ENCODE measurements around the gene STMP1. TPM values are rescaled to one million over a fixed set of nuclear protein-coding genes. Genes with fewer than 3 reads are reported as not detected.
A peak's percentile ranks its signal among the peaks of the same experiment; 100 is the strongest.

Gene STMP1
- total and polyA plus RNA-seq, 7 donors, result 10.2 to 56.5 (median 23.8) TPM

DNA sequence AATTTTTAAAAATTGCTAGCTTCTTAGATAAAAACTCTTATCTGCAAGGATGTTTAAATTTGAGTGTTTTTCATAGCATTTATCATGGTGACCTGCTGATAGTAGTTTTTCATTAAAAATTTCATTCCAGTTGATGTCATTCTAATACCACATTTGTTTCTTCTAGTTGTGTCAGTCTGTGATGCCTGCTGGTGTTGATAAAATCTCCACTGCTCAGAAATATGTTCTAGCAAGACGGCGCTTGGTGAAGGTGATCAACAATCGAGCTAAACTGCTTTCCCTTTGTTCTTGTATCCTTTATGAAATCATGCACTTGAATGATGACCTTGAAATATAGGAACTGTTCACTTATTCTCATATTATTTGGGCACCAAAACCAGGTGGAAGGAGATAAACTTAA lies 17.6 kb upstream of the STMP1 start:
- DNase-seq, result no peak
- Histone ChIP-seq H3K9me3 (no peaks in the 10 kb centered on the region), H3K27me3 (no peaks in the 10 kb centered on the region), H3K4me3 (no peak overlapping the region), H3K27ac (no peak overlapping the region), H3K36me3 (peaks cover 0 to 67% (median 16%) of the 10 kb centered on the region in 4 donors), H3K4me1 (peaks cover 0 to 3% (median 0%) of the 10 kb centered on the region in 4 donors)
- 90 to 94% methylated on average over 3 of the region's 3 CpGs for WGBS, 2 donors
- TF ChIP-seq POLR2A (IDR thresholded peaks at IDR 0.05), result no peak
- intact Hi-C loops (cut with DNase I), result loop anchor here (1.0 kb wide), 1 partner anchor 362 kb away; no protein-coding TSS in a partner anchor

DNA sequence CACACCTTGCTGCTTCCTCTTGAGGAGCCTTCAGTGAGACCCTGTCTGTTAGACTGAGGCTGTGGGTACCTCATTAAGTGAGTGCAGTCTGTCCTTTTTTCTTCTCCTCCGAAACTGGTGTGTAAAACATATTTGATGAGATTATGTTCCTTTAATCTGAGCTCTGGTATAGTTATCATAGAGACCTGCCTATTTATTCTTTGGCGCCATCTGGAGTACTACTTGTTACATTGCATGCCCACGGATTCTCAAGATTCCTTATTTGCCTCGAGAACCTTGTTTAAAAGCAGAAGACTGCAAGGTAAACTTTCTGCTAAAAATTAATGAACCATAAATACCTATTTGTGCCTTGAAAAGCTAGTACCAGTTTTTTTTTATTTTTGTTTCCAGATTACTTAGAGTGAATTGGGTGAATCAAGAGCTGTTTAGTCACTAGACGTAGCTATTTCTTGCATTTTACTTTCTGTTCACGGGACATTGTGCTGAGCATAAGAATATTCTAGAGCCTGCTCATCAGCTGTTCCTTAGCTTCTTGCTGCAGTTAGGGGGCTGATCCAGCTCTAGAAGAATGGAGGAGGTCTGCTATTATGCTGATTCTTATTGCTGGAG lies 16.9 kb upstream of the STMP1 start:
- H3K4me3 ChIP-seq, result no peak overlapping the region
- no peaks in the 10 kb centered on the region for H3K9me3 ChIP-seq
- 42 to 58% methylated on average over 6 of the region's 6 CpGs for WGBS, 2 donors
- H3K27me3 ChIP-seq, result no peaks in the 10 kb centered on the region
- intact Hi-C loops (cut with DNase I), result loop anchor here (1.0 kb wide), 1 partner anchor 363 kb away; no protein-coding TSS in a partner anchor
- no peak overlapping the region for H3K27ac ChIP-seq
- TF ChIP-seq POLR2A (IDR thresholded peaks at IDR 0.05) (no peak), EP300 (IDR thresholded peaks at IDR 0.05) (no peak)
- TF ChIP-seq, protein P1, sequence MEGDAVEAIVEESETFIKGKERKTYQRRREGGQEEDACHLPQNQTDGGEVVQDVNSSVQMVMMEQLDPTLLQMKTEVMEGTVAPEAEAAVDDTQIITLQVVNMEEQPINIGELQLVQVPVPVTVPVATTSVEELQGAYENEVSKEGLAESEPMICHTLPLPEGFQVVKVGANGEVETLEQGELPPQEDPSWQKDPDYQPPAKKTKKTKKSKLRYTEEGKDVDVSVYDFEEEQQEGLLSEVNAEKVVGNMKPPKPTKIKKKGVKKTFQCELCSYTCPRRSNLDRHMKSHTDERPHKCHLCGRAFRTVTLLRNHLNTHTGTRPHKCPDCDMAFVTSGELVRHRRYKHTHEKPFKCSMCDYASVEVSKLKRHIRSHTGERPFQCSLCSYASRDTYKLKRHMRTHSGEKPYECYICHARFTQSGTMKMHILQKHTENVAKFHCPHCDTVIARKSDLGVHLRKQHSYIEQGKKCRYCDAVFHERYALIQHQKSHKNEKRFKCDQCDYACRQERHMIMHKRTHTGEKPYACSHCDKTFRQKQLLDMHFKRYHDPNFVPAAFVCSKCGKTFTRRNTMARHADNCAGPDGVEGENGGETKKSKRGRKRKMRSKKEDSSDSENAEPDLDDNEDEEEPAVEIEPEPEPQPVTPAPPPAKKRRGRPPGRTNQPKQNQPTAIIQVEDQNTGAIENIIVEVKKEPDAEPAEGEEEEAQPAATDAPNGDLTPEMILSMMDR (IDR thresholded peaks at IDR 0.05), result peak; percentile 26 to 78 (median 56)
- H3K36me3 ChIP-seq, result peaks cover 0 to 64% (median 15%) of the 10 kb centered on the region in 4 donors
- H3K4me1 ChIP-seq, result peaks cover 0 to 3% (median 0%) of the 10 kb centered on the region in 4 donors
- no peak for DNase-seq

DNA sequence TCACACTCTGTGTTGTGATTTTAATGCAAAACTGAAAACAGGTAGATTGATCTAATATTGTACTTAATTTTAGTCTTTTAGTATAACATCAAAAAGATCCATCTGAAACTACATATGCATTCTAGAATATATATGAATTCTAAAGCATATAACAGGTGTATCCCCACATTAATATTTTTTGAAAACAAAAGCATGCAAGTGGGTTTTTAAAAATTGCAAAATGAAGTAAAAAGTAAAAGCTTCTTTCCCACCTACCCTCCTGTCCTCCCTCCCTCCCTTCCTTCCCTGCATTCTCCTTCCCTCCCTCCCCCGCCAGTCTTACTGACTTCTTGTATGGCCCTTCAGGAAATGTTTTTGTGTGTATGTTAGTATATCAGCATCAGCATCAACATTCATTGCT lies 14.6 kb upstream of the STMP1 start:
- TF ChIP-seq, protein P1 (IDR thresholded peaks at IDR 0.05), result no peak
- no peak for TF ChIP-seq POLR2A (IDR thresholded peaks at IDR 0.05)
- TF ChIP-seq POLR2AphosphoS5 (IDR thresholded peaks at IDR 0.05), result no peak
- TF ChIP-seq EP300 (IDR thresholded peaks at IDR 0.05), result no peak
- Histone ChIP-seq H3K27me3 (no peaks in the 10 kb centered on the region), H3K36me3 (peaks cover 0 to 50% (median 15%) of the 10 kb centered on the region in 4 donors), H3K4me1 (peaks cover 0 to 3% (median 0%) of the 10 kb centered on the region in 4 donors), H3K4me3 (no peak overlapping the region), H3K9me3 (no peaks in the 10 kb centered on the region), H3K27ac (no peak overlapping the region)
- WGBS, 2 donors, result 92 to 97% methylated on average over 1 of the region's 1 CpG
- DNase-seq, result no peak
- intact Hi-C loops (cut with DNase I), result no loop called here

DNA sequence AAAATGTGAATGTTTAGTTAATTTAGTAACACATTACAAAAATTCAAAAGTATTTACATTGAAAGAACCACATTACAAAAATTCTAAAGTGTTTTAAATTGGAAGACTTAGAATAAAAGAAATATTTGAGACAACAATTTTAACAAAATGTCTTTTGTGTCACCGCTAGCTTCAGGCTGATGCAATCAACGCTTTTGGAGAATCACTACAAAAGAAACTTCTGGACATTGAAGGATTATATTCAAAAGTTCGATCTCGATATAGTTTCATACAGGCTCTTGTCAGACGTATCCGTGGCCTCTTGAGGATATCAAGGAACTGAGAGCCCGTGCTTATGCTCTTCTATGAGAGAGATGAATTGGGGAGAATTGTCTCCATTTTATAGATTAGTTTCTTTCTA lies 14.1 kb upstream of the STMP1 start:
- H3K4me1 ChIP-seq, result peaks cover 0 to 3% (median 0%) of the 10 kb centered on the region in 4 donors
- no peak for TF ChIP-seq EP300 (IDR thresholded peaks at IDR 0.05)
- TF ChIP-seq POLR2A (IDR thresholded peaks at IDR 0.05), result no peak
- TF ChIP-seq, protein P1 (IDR thresholded peaks at IDR 0.05), result no peak
- no peak for TF ChIP-seq POLR2AphosphoS5 (IDR thresholded peaks at IDR 0.05)
- DNase-seq, result no peak
- no peaks in the 10 kb centered on the region for H3K9me3 ChIP-seq
- WGBS, 2 donors, result 94 to 95% methylated on average over 7 of the region's 7 CpGs
- H3K27ac ChIP-seq, result no peak overlapping the region
- no peaks in the 10 kb centered on the region for H3K27me3 ChIP-seq
- peaks cover 0 to 50% (median 15%) of the 10 kb centered on the region in 4 donors for H3K36me3 ChIP-seq
- intact Hi-C loops (cut with DNase I), result no loop called here
- H3K4me3 ChIP-seq, result no peak overlapping the region

DNA sequence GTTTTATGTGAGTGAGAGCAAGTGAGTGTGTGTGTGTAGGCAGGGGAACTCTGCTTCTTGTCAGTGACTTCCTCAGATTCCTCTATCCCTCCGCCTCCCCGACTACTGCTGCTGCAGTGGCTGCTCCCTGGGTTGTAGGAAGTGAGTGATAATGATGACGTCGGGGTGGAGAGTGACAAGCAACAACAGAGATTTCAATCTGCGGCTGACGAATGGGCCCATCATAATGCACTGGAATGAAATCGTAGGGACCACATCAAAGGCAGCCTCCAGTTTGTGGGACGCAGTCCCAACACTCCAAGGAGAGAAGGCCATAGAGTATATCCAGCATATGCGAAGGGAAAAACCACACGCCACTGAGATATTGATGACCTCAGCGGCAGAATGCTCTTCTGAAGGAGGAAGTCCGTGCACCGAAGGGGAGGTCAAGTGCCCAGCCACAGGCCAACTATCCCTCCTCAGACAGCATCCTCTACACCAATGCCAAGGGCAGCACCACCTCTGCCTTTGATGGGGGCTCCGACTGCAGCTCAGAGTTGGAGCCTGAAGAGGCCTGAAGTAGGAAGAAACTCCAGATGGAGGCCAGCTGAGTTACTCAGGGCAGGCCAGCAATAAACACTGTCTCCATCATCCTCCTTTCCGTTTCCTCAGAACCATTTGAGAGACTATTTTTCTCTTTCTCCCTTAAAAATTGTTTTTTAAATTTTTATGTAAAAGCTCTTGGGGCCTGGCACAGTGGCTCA lies 11.3 kb upstream of the STMP1 start:
- TF ChIP-seq EP300 (IDR thresholded peaks at IDR 0.05) (no peak), POLR2A (IDR thresholded peaks at IDR 0.05) (no peak)
- TF ChIP-seq, protein P1 (IDR thresholded peaks at IDR 0.05), result no peak

More for the DNA sequence above, 11.3 kb upstream of the STMP1 start:
- no peak overlapping the region for H3K27ac ChIP-seq
- no peaks in the 10 kb centered on the region for H3K27me3 ChIP-seq
- DNase-seq, result no peak
- no peaks in the 10 kb centered on the region for H3K9me3 ChIP-seq
- peaks cover 0 to 30% (median 7%) of the 10 kb centered on the region in 4 donors for H3K36me3 ChIP-seq
- H3K4me1 ChIP-seq, result no peaks in the 10 kb centered on the region
- WGBS, 2 donors, result 86 to 88% methylated on average over 15 of the region's 15 CpGs
- H3K4me3 ChIP-seq, result no peak overlapping the region
- intact Hi-C loops (cut with DNase I), result no loop called here

Data from sigmoid colon (tissue), 7 donors.